Measurements from ENCODE around the gene AKAP6. TPM values are rescaled to one million over a fixed set of nuclear protein-coding genes. Genes with fewer than 3 reads are reported as not detected.

The AKAP6 gene
- total RNA-seq, 1 donor from 2014 or later = 2.8 TPM

DNA sequence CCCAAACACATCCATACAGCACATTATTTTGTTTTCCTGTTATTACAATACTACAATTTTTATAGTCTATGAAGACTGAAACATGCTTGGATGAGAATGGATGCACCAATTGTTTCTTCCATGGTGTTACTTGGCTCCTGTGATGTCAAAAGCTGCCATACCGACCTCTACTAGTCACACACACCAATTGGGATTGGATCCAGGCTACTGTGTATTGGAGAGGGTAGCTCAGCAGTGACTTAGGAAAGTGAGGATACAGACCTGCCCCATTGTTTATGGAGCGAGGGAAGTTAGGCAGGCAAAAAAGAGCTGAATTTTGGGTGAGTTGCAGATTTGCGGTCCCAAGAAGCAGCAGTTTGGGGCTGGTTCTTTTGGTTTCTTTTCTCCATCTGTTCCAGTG is 30.8 kb upstream of the AKAP6 start:
- no peaks in the 10 kb centered on the region for H3K9me3 ChIP-seq (ENCODE audit: insufficient read depth, low read depth, low read length)
- Mint-ChIP-seq H3K4me1 (ENCODE audit: low read depth, unreplicated experiment) (no peaks in the 10 kb centered on the region), H3K27me3 (ENCODE audit: low read depth, unreplicated experiment) (peaks cover 2% of the 10 kb centered on the region), H3K4me3 (ENCODE audit: unreplicated experiment) (no peak overlapping the region), H3K9me3 (ENCODE audit: unreplicated experiment) (no peaks in the 10 kb centered on the region), H3K27ac (ENCODE audit: unreplicated experiment) (no peak overlapping the region), H3K36me3 (ENCODE audit: low read depth, unreplicated experiment) (no peaks in the 10 kb centered on the region)
- H3K4me3 ChIP-seq (ENCODE audit: insufficient read depth, low read depth, low read length) = no peak overlapping the region
- H3K4me2 ChIP-seq (ENCODE audit: low read length) = no peak overlapping the region
- FAIRE-seq (no peak), DNase-seq (ENCODE audit: low read depth) (no peak)
- no peaks in the 10 kb centered on the region for H4K20me1 ChIP-seq (ENCODE audit: insufficient read depth, low read length)
- H2AFZ ChIP-seq (ENCODE audit: low read depth, low read length) = no peak overlapping the region
- H3K4me1 ChIP-seq (ENCODE audit: insufficient read depth, low read length) = no peaks in the 10 kb centered on the region
- no peak overlapping the region for H3K27ac ChIP-seq (ENCODE audit: low read depth, low read length)
- H3K9ac ChIP-seq (ENCODE audit: low read length) = no peak overlapping the region
- TF ChIP-seq EZH2 (IDR thresholded peaks at IDR 0.05; ENCODE audit: insufficient read depth, low read length) = no peak
- TF ChIP-seq, protein P1, sequence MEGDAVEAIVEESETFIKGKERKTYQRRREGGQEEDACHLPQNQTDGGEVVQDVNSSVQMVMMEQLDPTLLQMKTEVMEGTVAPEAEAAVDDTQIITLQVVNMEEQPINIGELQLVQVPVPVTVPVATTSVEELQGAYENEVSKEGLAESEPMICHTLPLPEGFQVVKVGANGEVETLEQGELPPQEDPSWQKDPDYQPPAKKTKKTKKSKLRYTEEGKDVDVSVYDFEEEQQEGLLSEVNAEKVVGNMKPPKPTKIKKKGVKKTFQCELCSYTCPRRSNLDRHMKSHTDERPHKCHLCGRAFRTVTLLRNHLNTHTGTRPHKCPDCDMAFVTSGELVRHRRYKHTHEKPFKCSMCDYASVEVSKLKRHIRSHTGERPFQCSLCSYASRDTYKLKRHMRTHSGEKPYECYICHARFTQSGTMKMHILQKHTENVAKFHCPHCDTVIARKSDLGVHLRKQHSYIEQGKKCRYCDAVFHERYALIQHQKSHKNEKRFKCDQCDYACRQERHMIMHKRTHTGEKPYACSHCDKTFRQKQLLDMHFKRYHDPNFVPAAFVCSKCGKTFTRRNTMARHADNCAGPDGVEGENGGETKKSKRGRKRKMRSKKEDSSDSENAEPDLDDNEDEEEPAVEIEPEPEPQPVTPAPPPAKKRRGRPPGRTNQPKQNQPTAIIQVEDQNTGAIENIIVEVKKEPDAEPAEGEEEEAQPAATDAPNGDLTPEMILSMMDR (IDR thresholded peaks at IDR 0.05; ENCODE audit: insufficient read depth, low read depth, low read length) = no peak
- no peaks in the 10 kb centered on the region for H3K79me2 ChIP-seq (ENCODE audit: insufficient read depth, low read length)
- no peaks in the 10 kb centered on the region for H3K27me3 ChIP-seq (ENCODE audit: insufficient read depth, low read length)
- H3K36me3 ChIP-seq (ENCODE audit: insufficient read depth, low read length) = no peaks in the 10 kb centered on the region

DNA sequence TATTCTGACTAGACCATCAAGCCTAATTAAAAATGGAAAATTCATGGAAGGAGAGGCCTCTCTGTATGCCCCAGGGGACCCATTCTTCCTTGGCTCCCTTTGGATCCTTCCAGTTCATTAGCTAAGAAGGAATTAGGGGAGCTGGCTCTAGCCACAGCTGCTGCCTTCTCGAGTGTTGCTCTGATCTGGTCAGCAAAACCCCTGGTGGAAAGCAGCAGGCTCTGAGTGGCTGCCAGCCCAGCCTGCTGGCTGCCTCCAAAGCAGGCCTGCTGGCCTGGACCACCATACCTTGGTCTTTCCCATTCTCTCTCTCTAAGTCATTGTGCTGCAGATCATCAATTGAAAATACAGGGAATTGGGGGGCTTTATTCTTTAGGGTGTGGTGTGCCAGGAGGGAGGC is 29.0 kb upstream of the AKAP6 start:
- Histone ChIP-seq H3K27me3 (ENCODE audit: insufficient read depth, low read length) (no peaks in the 10 kb centered on the region), H3K79me2 (ENCODE audit: insufficient read depth, low read length) (no peaks in the 10 kb centered on the region), H3K4me1 (ENCODE audit: insufficient read depth, low read length) (no peaks in the 10 kb centered on the region), H3K9ac (ENCODE audit: low read length) (no peak overlapping the region), H2AFZ (ENCODE audit: low read depth, low read length) (no peak overlapping the region), H3K9me3 (ENCODE audit: insufficient read depth, low read depth, low read length) (no peaks in the 10 kb centered on the region), H4K20me1 (ENCODE audit: insufficient read depth, low read length) (no peaks in the 10 kb centered on the region), H3K36me3 (ENCODE audit: insufficient read depth, low read length) (no peaks in the 10 kb centered on the region), H3K4me3 (ENCODE audit: insufficient read depth, low read depth, low read length) (no peak overlapping the region), H3K27ac (ENCODE audit: low read depth, low read length) (no peak overlapping the region), H3K4me2 (ENCODE audit: low read length) (no peak overlapping the region)
- no peaks in the 10 kb centered on the region for H3K36me3 Mint-ChIP-seq (ENCODE audit: low read depth, unreplicated experiment)
- H3K9me3 Mint-ChIP-seq (ENCODE audit: unreplicated experiment) = no peaks in the 10 kb centered on the region
- TF ChIP-seq, protein P1 (IDR thresholded peaks at IDR 0.05; ENCODE audit: insufficient read depth, low read depth, low read length) = no peak
- TF ChIP-seq EZH2 (IDR thresholded peaks at IDR 0.05; ENCODE audit: insufficient read depth, low read length) = no peak
- FAIRE-seq (no peak), DNase-seq (ENCODE audit: low read depth) (no peak)
- H3K27ac Mint-ChIP-seq (ENCODE audit: unreplicated experiment) = no peak overlapping the region
- H3K4me3 Mint-ChIP-seq (ENCODE audit: unreplicated experiment) = no peak overlapping the region
- peaks cover 2% of the 10 kb centered on the region for H3K27me3 Mint-ChIP-seq (ENCODE audit: low read depth, unreplicated experiment)
- H3K4me1 Mint-ChIP-seq (ENCODE audit: low read depth, unreplicated experiment) = no peaks in the 10 kb centered on the region

DNA sequence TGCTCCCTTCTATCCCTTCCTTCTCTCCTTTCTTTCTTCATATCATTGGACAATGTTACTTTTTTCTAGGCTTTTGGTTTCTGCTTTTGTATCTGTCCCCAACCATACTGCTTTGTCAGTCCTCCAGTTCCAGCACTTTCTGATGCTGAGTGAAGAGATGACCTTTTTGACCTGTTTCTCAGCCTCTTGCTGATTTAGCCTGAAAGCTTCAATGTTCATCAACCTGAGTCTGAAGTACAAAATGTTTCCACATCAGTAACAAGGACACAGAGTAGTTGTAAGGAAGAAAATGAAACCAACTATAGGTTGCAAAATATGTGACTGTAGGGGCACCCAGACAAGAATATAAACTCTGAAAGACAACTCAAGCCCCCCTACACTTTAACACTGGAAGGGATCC is 25.2 kb upstream of the AKAP6 start:
- no peaks in the 10 kb centered on the region for H3K9me3 ChIP-seq (ENCODE audit: insufficient read depth, low read depth, low read length)
- no peak overlapping the region for H3K27ac ChIP-seq (ENCODE audit: low read depth, low read length)
- no peak for TF ChIP-seq EZH2 (IDR thresholded peaks at IDR 0.05; ENCODE audit: insufficient read depth, low read length)
- TF ChIP-seq, protein P1 (IDR thresholded peaks at IDR 0.05; ENCODE audit: insufficient read depth, low read depth, low read length) = no peak
- no peak for DNase-seq (ENCODE audit: low read depth)
- H3K27me3 ChIP-seq (ENCODE audit: insufficient read depth, low read length) = no peaks in the 10 kb centered on the region
- no peak overlapping the region for H3K4me2 ChIP-seq (ENCODE audit: low read length)
- H4K20me1 ChIP-seq (ENCODE audit: insufficient read depth, low read length) = no peaks in the 10 kb centered on the region
- no peaks in the 10 kb centered on the region for H3K36me3 ChIP-seq (ENCODE audit: insufficient read depth, low read length)
- no peak for FAIRE-seq
- H3K9ac ChIP-seq (ENCODE audit: low read length) = no peak overlapping the region
- H3K9me3 Mint-ChIP-seq (ENCODE audit: unreplicated experiment) = no peaks in the 10 kb centered on the region
- peaks cover 3% of the 10 kb centered on the region for H3K4me1 ChIP-seq (ENCODE audit: insufficient read depth, low read length)
- H2AFZ ChIP-seq (ENCODE audit: low read depth, low read length) = no peak overlapping the region
- no peak overlapping the region for H3K4me3 ChIP-seq (ENCODE audit: insufficient read depth, low read depth, low read length)
- no peaks in the 10 kb centered on the region for H3K36me3 Mint-ChIP-seq (ENCODE audit: low read depth, unreplicated experiment)
- H3K27me3 Mint-ChIP-seq (ENCODE audit: low read depth, unreplicated experiment) = peaks cover 2% of the 10 kb centered on the region
- H3K79me2 ChIP-seq (ENCODE audit: insufficient read depth, low read length) = no peaks in the 10 kb centered on the region
- no peak overlapping the region for H3K27ac Mint-ChIP-seq (ENCODE audit: unreplicated experiment)
- H3K4me1 Mint-ChIP-seq (ENCODE audit: low read depth, unreplicated experiment) = no peaks in the 10 kb centered on the region
- H3K4me3 Mint-ChIP-seq (ENCODE audit: unreplicated experiment) = no peak overlapping the region
